ENCODE results near the gene LCA5L. TPM values are rescaled to one million over a fixed set of nuclear protein-coding genes. Genes with fewer than 3 reads are reported as not detected.

Gene LCA5L
- total and polyA plus RNA-seq, 2 experiments from 2014 or later: 0.69 to 1.4 TPM

GRCh38 chr21:39452970-39453342 is 7.4 kb upstream of the LCA5L start:
- Mint-ChIP-seq H3K36me3 (ENCODE audit: low read depth) (no peaks in the 10 kb centered on the region), H3K4me3 (no peak overlapping the region), H3K4me1 (peaks cover 32% of the 10 kb centered on the region), H3K27ac (no peak overlapping the region), H3K9me3 (no peaks in the 10 kb centered on the region), H3K27me3 (ENCODE audit: insufficient read depth, low read depth, poor library complexity) (peaks cover 13% of the 10 kb centered on the region)
- Histone ChIP-seq H3K9me2 (ENCODE audit: insufficient read depth) (no peaks in the 10 kb centered on the region), H3F3A (replicated peaks; ENCODE audit: low read depth) (peaks cover 4% of the 10 kb centered on the region; the same call in 1 of the 2 replicates), H3K27ac (ENCODE audit: low read depth) (peak overlapping the region; percentile 39; the same call in 1 of the 2 replicates), H3K79me2 (replicated peaks; ENCODE audit: insufficient read depth) (no peaks in the 10 kb centered on the region), H3K4me2 (no peak overlapping the region), H3K4me3 (no peak overlapping the region), H2AFZ (no peak overlapping the region), H3K36me3 (ENCODE audit: insufficient read depth) (no peaks in the 10 kb centered on the region), H3K27me3 (ENCODE audit: insufficient read depth) (no peaks in the 10 kb centered on the region), H4K20me1 (replicated peaks; ENCODE audit: insufficient read depth) (no peaks in the 10 kb centered on the region), H3K4me1 (ENCODE audit: insufficient read depth) (peaks cover 27% of the 10 kb centered on the region)
- TF ChIP-seq ZNF331 (CRISPR knock-in tag; IDR thresholded peaks at IDR 0.05; ENCODE audit: low read depth) (no peak), EZH2phosphoT487 (IDR thresholded peaks at IDR 0.05; ENCODE audit: unreplicated experiment) (no peak), CTCF (conservative IDR thresholded peaks at IDR 0.05; ENCODE audit: low read depth in 2 of 2) (no peak), ZNF114 (CRISPR knock-in tag; IDR thresholded peaks at IDR 0.05) (no peak), EZH2 (IDR thresholded peaks at IDR 0.05; ENCODE audit: low read depth, unreplicated experiment) (no peak), JUNB (IDR thresholded peaks at IDR 0.05; ENCODE audit: unreplicated experiment) (no peak), STAT1 (IDR thresholded peaks at IDR 0.05; ENCODE audit: unreplicated experiment) (no peak), CREB1 (CRISPR knock-in tag; IDR thresholded peaks at IDR 0.05; ENCODE audit: low read depth) (no peak), NANOG (IDR thresholded peaks at IDR 0.05; ENCODE audit: borderline replicate concordance) (no peak), POLR2AphosphoS5 (IDR thresholded peaks at IDR 0.05; ENCODE audit: low read depth) (no peak)
- TF ChIP-seq, protein P1, sequence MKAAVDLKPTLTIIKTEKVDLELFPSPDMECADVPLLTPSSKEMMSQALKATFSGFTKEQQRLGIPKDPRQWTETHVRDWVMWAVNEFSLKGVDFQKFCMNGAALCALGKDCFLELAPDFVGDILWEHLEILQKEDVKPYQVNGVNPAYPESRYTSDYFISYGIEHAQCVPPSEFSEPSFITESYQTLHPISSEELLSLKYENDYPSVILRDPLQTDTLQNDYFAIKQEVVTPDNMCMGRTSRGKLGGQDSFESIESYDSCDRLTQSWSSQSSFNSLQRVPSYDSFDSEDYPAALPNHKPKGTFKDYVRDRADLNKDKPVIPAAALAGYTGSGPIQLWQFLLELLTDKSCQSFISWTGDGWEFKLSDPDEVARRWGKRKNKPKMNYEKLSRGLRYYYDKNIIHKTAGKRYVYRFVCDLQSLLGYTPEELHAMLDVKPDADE (IDR thresholded peaks at IDR 0.05): no peak
- TF ChIP-seq, protein P2, sequence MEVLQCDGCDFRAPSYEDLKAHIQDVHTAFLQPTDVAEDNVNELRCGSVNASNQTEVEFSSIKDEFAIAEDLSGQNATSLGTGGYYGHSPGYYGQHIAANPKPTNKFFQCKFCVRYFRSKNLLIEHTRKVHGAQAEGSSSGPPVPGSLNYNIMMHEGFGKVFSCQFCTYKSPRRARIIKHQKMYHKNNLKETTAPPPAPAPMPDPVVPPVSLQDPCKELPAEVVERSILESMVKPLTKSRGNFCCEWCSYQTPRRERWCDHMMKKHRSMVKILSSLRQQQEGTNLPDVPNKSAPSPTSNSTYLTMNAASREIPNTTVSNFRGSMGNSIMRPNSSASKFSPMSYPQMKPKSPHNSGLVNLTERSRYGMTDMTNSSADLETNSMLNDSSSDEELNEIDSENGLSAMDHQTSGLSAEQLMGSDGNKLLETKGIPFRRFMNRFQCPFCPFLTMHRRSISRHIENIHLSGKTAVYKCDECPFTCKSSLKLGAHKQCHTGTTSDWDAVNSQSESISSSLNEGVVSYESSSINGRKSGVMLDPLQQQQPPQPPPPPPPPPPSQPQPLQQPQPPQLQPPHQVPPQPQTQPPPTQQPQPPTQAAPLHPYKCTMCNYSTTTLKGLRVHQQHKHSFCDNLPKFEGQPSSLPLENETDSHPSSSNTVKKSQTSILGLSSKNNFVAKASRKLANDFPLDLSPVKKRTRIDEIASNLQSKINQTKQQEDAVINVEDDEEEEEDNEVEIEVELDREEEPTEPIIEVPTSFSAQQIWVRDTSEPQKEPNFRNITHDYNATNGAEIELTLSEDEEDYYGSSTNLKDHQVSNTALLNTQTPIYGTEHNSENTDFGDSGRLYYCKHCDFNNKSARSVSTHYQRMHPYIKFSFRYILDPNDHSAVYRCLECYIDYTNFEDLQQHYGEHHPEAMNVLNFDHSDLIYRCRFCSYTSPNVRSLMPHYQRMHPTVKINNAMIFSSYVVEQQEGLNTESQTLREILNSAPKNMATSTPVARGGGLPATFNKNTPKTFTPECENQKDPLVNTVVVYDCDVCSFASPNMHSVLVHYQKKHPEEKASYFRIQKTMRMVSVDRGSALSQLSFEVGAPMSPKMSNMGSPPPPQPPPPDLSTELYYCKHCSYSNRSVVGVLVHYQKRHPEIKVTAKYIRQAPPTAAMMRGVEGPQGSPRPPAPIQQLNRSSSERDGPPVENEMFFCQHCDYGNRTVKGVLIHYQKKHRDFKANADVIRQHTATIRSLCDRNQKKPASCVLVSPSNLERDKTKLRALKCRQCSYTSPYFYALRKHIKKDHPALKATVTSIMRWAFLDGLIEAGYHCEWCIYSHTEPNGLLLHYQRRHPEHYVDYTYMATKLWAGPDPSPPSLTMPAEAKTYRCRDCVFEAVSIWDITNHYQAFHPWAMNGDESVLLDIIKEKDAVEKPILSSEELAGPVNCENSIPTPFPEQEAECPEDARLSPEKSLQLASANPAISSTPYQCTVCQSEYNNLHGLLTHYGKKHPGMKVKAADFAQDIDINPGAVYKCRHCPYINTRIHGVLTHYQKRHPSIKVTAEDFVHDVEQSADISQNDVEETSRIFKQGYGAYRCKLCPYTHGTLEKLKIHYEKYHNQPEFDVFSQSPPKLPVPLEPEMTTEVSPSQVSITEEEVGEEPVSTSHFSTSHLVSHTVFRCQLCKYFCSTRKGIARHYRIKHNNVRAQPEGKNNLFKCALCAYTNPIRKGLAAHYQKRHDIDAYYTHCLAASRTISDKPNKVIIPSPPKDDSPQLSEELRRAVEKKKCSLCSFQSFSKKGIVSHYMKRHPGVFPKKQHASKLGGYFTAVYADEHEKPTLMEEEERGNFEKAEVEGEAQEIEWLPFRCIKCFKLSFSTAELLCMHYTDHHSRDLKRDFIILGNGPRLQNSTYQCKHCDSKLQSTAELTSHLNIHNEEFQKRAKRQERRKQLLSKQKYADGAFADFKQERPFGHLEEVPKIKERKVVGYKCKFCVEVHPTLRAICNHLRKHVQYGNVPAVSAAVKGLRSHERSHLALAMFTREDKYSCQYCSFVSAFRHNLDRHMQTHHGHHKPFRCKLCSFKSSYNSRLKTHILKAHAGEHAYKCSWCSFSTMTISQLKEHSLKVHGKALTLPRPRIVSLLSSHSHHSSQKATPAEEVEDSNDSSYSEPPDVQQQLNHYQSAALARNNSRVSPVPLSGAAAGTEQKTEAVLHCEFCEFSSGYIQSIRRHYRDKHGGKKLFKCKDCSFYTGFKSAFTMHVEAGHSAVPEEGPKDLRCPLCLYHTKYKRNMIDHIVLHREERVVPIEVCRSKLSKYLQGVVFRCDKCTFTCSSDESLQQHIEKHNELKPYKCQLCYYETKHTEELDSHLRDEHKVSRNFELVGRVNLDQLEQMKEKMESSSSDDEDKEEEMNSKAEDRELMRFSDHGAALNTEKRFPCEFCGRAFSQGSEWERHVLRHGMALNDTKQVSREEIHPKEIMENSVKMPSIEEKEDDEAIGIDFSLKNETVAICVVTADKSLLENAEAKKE (CRISPR knock-in tag; IDR thresholded peaks at IDR 0.05): no peak
- TF ChIP-seq, protein P3, sequence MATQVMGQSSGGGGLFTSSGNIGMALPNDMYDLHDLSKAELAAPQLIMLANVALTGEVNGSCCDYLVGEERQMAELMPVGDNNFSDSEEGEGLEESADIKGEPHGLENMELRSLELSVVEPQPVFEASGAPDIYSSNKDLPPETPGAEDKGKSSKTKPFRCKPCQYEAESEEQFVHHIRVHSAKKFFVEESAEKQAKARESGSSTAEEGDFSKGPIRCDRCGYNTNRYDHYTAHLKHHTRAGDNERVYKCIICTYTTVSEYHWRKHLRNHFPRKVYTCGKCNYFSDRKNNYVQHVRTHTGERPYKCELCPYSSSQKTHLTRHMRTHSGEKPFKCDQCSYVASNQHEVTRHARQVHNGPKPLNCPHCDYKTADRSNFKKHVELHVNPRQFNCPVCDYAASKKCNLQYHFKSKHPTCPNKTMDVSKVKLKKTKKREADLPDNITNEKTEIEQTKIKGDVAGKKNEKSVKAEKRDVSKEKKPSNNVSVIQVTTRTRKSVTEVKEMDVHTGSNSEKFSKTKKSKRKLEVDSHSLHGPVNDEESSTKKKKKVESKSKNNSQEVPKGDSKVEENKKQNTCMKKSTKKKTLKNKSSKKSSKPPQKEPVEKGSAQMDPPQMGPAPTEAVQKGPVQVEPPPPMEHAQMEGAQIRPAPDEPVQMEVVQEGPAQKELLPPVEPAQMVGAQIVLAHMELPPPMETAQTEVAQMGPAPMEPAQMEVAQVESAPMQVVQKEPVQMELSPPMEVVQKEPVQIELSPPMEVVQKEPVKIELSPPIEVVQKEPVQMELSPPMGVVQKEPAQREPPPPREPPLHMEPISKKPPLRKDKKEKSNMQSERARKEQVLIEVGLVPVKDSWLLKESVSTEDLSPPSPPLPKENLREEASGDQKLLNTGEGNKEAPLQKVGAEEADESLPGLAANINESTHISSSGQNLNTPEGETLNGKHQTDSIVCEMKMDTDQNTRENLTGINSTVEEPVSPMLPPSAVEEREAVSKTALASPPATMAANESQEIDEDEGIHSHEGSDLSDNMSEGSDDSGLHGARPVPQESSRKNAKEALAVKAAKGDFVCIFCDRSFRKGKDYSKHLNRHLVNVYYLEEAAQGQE (IDR thresholded peaks at IDR 0.05; ENCODE audit: unreplicated experiment): no peak
- no peak for ATAC-seq
- no peak for DNase-seq (ENCODE audit: low spot score)
